ENCODE measurements around the gene SOAT2.
"Not testable (repeated sequence)": the region's sequence is repeated elsewhere in the genome, so short reads cannot be mapped to it uniquely, and the experiment has no call there.

The SOAT2 gene

DNA sequence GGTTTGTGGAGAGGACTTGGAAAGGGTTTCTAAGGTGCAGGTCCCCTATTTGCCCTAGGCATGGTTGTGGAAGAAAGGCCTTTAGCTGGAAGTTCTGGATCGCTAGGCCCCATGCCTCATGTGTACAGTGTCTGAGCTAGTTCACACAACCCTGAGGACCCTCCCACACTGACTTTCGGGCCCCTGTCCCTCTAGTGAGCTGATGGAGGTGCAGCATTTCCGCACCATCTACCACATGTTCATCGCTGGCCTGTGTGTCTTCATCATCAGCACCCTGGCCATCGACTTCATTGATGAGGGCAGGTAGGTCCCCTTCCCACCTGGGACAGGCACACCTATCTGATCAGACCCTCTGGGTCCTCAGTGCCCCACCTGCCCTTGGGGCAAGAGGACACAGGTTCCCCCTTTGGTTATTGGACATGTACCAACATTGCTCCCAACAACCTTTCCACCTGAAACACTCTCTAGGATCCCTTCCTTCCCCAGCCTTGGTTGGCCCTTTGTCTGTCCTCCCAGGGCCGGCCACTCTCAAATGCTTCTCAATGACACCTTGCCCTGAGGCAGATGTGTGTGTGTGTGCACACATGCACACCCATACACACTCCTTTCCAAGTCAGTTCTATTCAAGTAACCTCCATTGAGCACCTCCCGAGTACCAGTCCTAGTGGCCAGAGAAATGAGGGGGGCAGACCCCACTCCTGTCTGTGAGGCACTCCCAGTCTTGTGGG lies 2.6 kb downstream of the SOAT2 start:
- DNase-seq (ENCODE audit: low read depth): no peak

DNA sequence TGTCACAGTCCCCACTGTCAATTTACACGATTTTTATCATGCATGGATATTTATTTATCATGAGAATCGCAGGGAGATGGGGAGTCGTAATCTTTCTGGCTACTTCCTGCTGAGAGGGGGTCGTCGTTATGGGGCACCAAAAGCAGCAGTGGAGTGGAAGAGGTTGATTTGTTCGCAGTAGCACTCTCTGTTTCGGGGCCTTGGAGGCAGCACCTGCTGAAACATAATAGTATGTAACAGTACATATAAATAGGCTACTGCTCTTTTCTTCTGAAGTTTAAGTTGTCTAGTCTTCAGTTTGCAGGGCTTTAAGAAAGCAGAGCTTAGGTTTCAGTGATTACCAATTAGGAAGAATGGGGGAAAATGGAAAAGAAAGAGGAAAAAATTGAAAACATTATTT lies 3.8 kb downstream of the SOAT2 start:
- DNase-seq (ENCODE audit: low read depth): no peak

GRCh38 chr12:53112431-53112830 lies 9.1 kb downstream of the SOAT2 start:
- DNase-seq (ENCODE audit: low read depth): not testable (repeated sequence)

- DNase-seq (ENCODE audit: low read depth): no peak
Measured at GRCh38 chr12:53113136-53113705, 9.9 kb downstream of the SOAT2 start.

GRCh38 chr12:53113951-53114350 lies 10.7 kb downstream of the SOAT2 start:
- DNase-seq (ENCODE audit: low read depth): no peak

GRCh38 chr12:53115112-53115890 lies 12.0 kb downstream of the SOAT2 start:
- no peak for DNase-seq (ENCODE audit: low read depth)

- DNase-seq (ENCODE audit: low read depth): no peak
Measured at GRCh38 chr12:53115891-53116648, 12.8 kb downstream of the SOAT2 start.

- no peak for DNase-seq (ENCODE audit: low read depth)
Measured at GRCh38 chr12:53118751-53119300, 15.5 kb downstream of the SOAT2 start.

GRCh38 chr12:53120685-53121525 lies 17.6 kb downstream of the SOAT2 start:
- DNase-seq (ENCODE audit: low read depth): no peak

DNA sequence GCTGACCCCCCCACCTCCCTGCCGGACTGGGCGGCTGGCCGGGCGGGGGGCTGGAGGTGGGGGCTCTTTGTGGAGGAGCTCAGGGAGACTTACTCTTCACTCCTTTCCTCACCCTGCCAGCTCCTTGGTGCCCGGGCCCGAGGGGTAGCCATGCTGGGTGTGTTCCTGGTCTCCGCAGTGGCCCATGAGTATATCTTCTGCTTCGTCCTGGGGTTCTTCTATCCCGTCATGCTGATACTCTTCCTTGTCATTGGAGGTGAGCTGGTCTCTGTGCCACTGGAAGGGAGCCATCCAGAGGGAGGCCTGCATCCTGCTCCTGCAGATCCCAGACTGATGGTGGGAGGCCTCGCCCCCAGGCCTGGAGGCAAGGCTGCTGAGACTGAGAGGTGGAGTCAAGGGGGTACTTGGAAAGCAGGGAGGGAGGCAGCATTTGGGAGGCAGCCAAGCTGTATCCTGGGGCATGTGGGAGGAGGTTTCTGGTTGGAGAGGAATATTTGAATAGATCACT lies 19.7 kb downstream of the SOAT2 start:
- DNase-seq (ENCODE audit: low read depth): no peak

DNA sequence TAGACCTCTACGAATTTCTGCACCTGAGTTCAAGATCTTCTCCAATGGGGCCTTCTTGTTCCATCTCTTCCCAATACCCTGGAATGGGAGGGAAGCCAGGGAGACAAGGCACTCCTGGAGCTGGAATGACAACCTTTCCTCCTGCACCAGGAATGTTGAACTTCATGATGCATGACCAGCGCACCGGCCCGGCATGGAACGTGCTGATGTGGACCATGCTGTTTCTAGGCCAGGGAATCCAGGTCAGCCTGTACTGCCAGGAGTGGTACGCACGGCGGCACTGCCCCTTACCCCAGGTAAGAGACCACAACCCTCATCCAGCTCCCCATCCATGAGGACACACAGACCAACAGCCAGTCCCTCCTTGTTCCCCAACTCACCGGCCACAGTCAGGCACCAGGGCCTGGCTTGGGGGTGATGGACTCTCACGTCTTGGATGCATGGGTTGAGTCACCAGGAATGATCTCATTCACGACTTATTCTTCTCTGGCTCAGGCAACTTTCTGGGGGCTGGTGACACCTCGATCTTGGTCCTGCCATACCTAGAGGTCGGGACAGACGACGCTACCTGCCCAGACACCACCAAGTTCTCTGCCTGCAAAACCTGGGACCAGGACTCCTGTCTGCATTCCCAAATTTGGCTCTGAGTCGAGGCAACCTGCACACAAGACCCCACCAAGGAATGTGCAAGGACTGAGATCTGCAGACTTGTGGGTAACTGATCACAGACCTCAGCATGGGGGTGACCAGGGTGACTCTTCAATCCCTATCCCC lies 20.5 kb downstream of the SOAT2 start:
- no peak for DNase-seq (ENCODE audit: low read depth)

DNA sequence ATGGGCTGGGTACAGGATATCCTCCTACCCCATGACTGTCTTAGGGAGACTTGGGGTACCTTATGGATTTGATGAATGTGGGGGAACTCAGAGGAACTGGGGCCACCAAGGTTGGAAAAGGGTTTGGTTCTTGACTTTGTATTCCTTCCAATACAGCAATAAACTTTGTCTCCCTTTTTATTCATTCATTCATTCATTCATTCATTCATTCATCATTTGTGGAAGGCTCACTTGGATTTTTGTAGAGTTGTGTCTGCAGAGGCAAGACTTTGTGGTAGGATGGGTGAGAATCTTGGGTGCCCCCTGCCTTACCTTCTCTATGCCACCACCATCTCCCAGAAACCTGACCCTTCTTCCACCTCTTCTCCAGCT lies 21.1 kb downstream of the SOAT2 start:
- DNase-seq (ENCODE audit: low read depth): no peak

DNA sequence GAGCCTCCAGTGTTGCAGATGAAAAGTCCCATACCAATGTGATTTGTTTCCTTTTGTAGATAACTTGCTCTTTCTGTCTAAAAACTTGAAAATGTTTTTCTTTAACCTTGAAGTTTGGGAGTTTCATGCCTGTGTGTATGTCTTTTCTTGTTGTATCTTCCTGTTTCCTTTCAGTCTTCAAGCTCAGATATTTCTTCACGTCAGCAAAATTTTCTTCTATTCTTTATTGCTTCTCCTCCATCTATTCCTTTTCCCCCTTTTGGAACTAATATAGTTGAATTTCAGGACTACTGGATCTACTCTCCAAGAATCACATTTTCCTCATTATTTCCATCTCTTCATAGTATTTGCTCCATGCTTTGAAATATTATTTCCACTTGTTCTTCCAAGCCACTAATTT lies 23.9 kb downstream of the SOAT2 start:
- DNase-seq (ENCODE audit: low read depth): no peak

DNA sequence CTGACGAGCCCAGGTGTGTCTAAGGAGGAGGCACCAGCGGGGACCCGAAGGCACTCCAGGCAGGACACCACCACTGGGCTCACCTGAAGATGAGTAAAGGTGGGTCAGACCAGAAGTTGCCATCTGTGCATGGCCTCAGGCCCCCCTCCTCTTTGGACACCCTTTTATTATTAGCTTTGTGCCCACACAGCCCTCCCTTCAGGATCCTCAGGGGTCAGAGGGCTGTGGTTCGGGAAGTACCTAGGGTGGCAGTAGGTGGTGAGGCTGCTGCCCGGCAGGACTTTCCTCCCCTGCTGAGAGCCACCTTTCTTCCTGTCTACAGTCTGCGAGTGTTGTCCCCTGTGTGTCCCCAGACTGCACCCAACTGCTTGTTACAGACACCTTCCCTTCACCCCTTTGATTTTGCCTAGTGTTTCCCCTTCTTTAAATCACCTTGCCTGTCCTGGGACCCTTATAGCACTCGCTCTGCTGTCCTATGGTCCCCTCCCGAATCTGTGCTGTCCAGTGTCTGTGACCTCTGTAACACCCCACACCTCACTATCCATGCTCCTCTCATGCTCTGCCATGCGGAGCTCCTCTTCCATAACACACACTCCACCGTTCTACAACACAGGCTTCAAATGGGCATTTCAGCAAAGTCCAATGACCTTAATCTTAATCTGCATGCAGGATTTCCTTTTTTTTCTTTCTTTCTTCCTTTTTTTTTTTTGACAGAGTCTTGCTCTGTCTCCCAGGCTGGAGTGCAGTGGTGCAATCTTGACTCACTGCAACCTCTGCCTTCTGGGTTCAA lies 25.7 kb downstream of the SOAT2 start:
- DNase-seq (ENCODE audit: low read depth): no peak

- no peak for DNase-seq (ENCODE audit: low read depth)
Measured at GRCh38 chr12:53131844-53132243, 28.6 kb downstream of the SOAT2 start.

- DNase-seq (ENCODE audit: low read depth): no peak
Measured at GRCh38 chr12:53133722-53134121, 30.4 kb downstream of the SOAT2 start.

DNA sequence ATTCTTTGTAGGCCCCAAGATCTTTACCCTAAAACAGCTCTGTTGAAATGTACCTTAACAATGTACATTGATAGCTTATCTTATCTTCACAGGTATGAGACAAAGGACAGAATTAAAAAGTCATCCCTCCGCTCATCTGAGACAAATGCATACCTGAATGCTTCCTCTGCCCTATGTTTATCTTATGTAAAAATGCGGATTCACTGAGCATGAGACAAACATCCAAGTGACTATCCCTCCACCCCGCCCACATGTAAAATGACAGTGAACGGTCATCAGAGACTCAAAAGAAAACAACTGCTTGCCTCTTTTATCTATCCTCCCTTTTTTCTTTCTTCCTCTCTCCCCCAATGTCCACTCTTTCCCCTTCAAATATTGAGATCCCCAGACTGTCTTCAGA lies 40.1 kb downstream of the SOAT2 start:
- DNase-seq (ENCODE audit: low read depth): no peak

- DNase-seq (ENCODE audit: low read depth): no peak
Measured at GRCh38 chr12:53145383-53146260, 42.3 kb downstream of the SOAT2 start.

- no peak for DNase-seq (ENCODE audit: low read depth)
Measured at GRCh38 chr12:53147181-53147580, 43.9 kb downstream of the SOAT2 start.
